Measurements from ENCODE around the gene LRPAP1. TPM values are rescaled to one million over a fixed set of nuclear protein-coding genes. Genes with fewer than 3 reads are reported as not detected.

LRPAP1 gene
- total RNA-seq, 1 experiment from 2014 or later = 110 TPM

- CTCF ChIA-PET = no interaction called here
- no peak overlapping the region for H3K27ac ChIP-seq (ENCODE audit: low read length)
- H3K4me3 ChIP-seq (ENCODE audit: low read depth in 2 of 2, low read length in 2 of 2) = no peak overlapping the region
- no peaks in the 10 kb centered on the region; the same call in 1 of the 2 replicates for H3K36me3 ChIP-seq (ENCODE audit: control insufficient read depth, insufficient read depth, low read length)
- intact Hi-C loops (cut with micrococcal nuclease; ENCODE audit: unreplicated experiment) (no loop called here), in situ Hi-C loops (cut with HindIII; ENCODE audit: low pct_unique_long_range_greater_than_20kb, low sequenced_read_pairs) (no loop called here)
- ATAC-seq (no peak), DNase-seq (ENCODE audit: low read depth, low spot score) (no peak)
- no TSS peak for BruUV-seq (replicated peaks)
- no peaks in the 10 kb centered on the region for H3K27me3 ChIP-seq (ENCODE audit: control insufficient read depth, insufficient read depth, low read length)
- H3K4me1 ChIP-seq (ENCODE audit: control insufficient read depth, insufficient read depth, low read length) = no peaks in the 10 kb centered on the region; the same call in 1 of the 2 replicates
- no peaks in the 10 kb centered on the region for H3K9me3 ChIP-seq (ENCODE audit: control insufficient read depth, insufficient read depth, low read depth, low read length)
- TF ChIP-seq CTCF (IDR thresholded peaks at IDR 0.05) (no peak), SIN3A (IDR thresholded peaks at IDR 0.05; ENCODE audit: borderline replicate concordance, insufficient read depth, low read depth, low read length) (no peak), POLR2AphosphoS5 (IDR thresholded peaks at IDR 0.05; ENCODE audit: low read depth, low read length) (no peak), TCF7L2 (IDR thresholded peaks at IDR 0.05; ENCODE audit: low read depth, low read length) (no peak)
- TF ChIP-seq, protein P1, sequence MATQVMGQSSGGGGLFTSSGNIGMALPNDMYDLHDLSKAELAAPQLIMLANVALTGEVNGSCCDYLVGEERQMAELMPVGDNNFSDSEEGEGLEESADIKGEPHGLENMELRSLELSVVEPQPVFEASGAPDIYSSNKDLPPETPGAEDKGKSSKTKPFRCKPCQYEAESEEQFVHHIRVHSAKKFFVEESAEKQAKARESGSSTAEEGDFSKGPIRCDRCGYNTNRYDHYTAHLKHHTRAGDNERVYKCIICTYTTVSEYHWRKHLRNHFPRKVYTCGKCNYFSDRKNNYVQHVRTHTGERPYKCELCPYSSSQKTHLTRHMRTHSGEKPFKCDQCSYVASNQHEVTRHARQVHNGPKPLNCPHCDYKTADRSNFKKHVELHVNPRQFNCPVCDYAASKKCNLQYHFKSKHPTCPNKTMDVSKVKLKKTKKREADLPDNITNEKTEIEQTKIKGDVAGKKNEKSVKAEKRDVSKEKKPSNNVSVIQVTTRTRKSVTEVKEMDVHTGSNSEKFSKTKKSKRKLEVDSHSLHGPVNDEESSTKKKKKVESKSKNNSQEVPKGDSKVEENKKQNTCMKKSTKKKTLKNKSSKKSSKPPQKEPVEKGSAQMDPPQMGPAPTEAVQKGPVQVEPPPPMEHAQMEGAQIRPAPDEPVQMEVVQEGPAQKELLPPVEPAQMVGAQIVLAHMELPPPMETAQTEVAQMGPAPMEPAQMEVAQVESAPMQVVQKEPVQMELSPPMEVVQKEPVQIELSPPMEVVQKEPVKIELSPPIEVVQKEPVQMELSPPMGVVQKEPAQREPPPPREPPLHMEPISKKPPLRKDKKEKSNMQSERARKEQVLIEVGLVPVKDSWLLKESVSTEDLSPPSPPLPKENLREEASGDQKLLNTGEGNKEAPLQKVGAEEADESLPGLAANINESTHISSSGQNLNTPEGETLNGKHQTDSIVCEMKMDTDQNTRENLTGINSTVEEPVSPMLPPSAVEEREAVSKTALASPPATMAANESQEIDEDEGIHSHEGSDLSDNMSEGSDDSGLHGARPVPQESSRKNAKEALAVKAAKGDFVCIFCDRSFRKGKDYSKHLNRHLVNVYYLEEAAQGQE (IDR thresholded peaks at IDR 0.05; ENCODE audit: insufficient read depth in 1 of 2, low read depth in 2 of 2, low read length in 1 of 2) = no peak
- POLR2A ChIA-PET = no interaction called here
These were observed 4.9 kb downstream of the LRPAP1 start for GRCh38 chr4:3527101-3527913.

GRCh38 chr4:3526456-3526855 lies 5.8 kb downstream of the LRPAP1 start:
- in situ Hi-C loops (cut with HindIII; ENCODE audit: low pct_unique_long_range_greater_than_20kb, low sequenced_read_pairs) = no loop called here
- Histone ChIP-seq H3K36me3 (ENCODE audit: control insufficient read depth, insufficient read depth, low read length) (no peaks in the 10 kb centered on the region; the same call in 1 of the 2 replicates), H3K4me1 (ENCODE audit: control insufficient read depth, insufficient read depth, low read length) (no peaks in the 10 kb centered on the region; the same call in 1 of the 2 replicates), H3K4me3 (ENCODE audit: low read depth in 2 of 2, low read length in 2 of 2) (no peak overlapping the region), H3K9me3 (ENCODE audit: control insufficient read depth, insufficient read depth, low read depth, low read length) (no peaks in the 10 kb centered on the region), H3K27me3 (ENCODE audit: control insufficient read depth, insufficient read depth, low read length) (no peaks in the 10 kb centered on the region), H3K27ac (ENCODE audit: low read length) (no peak overlapping the region)
- no TSS peak for BruUV-seq (replicated peaks)
- POLR2A ChIA-PET = no interaction called here
- no peak for ATAC-seq
- intact Hi-C loops (cut with micrococcal nuclease; ENCODE audit: unreplicated experiment) = no loop called here
- no peak for DNase-seq (ENCODE audit: low read depth, low spot score)
- no peak for TF ChIP-seq POLR2AphosphoS5 (IDR thresholded peaks at IDR 0.05; ENCODE audit: low read depth, low read length)
- TF ChIP-seq SIN3A (IDR thresholded peaks at IDR 0.05; ENCODE audit: borderline replicate concordance, insufficient read depth, low read depth, low read length) = no peak
- TF ChIP-seq TCF7L2 (IDR thresholded peaks at IDR 0.05; ENCODE audit: low read depth, low read length) = no peak
- no peak for TF ChIP-seq CTCF (IDR thresholded peaks at IDR 0.05)
- TF ChIP-seq, protein P1 (IDR thresholded peaks at IDR 0.05; ENCODE audit: insufficient read depth in 1 of 2, low read depth in 2 of 2, low read length in 1 of 2) = no peak
- CTCF ChIA-PET = no interaction called here

Measured in Panc1 (cell line).